Peyer's patch (tissue), 4 donors: ENCODE results near the gene SIX5.

Experiments used
- POLR2A ChIP-seq, 2 donors: fragments of 450-650 bp; IDR thresholded peaks; one replicate each; pipeline ENCODE4 v1.5.1; 2017; ENCODE audit warnings: antibody characterized with exemption in 2 of 2, mild to moderate bottlenecking in 2 of 2, moderate library complexity in 2 of 2
- TF ChIP-seq, protein P1 (sequence below), 6 experiments: fragments of 450-650 bp in 4 of 6; fragments of 200-600 bp in 2 of 6; sonication (generic) in 1 of 6; IDR thresholded peaks; one replicate each; pipeline ENCODE4 v1.5.1; 2017 to 2019; ENCODE audit warnings: antibody characterized with exemption in 6 of 6, mild to moderate bottlenecking in 3 of 6, moderate library complexity in 1 of 6

- TF ChIP-seq, protein P1, sequence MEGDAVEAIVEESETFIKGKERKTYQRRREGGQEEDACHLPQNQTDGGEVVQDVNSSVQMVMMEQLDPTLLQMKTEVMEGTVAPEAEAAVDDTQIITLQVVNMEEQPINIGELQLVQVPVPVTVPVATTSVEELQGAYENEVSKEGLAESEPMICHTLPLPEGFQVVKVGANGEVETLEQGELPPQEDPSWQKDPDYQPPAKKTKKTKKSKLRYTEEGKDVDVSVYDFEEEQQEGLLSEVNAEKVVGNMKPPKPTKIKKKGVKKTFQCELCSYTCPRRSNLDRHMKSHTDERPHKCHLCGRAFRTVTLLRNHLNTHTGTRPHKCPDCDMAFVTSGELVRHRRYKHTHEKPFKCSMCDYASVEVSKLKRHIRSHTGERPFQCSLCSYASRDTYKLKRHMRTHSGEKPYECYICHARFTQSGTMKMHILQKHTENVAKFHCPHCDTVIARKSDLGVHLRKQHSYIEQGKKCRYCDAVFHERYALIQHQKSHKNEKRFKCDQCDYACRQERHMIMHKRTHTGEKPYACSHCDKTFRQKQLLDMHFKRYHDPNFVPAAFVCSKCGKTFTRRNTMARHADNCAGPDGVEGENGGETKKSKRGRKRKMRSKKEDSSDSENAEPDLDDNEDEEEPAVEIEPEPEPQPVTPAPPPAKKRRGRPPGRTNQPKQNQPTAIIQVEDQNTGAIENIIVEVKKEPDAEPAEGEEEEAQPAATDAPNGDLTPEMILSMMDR (IDR thresholded peaks at IDR 0.05): no peak
- TF ChIP-seq POLR2A (IDR thresholded peaks at IDR 0.05): no peak
Measured at GRCh38 chr19:45809643-45810159, 40.6 kb upstream of the SIX5 start.
